Measurements from ENCODE around the gene CEBPE.

The CEBPE gene

DNA sequence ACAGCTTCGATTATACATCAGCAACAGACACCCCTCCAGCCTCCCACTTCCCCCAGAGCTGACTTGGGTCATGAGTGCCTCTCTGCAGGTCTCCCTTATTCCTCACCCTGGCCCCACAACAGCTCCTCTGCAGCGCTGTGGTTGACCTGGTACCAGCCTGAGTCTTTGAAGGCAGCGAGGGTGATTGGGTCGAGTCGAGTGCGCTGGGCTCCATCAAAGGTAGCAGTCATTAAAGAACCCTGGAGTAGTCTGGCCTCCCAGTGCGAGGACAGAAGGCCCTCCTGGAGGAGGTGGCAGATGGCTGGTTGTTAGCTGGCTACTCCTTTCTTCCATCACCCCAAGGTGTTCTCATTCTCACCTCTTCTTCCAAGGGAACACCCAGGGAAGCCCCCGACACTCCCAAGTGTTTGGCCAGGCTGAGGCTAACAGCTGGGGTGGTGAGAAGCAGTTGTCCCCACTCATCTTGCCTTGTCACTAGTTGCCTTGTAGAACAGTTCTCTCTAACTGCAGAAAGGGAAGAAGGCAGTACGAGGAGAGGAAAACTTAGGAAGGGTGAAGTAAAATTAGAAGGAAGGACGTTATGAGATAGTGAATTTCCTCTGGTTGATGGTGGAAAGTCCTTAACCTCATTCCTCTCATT lies 16.9 kb downstream of the CEBPE start:
- DNase-seq: no peak

- no peak for DNase-seq
Measured at GRCh38 chr14:23101213-23101970, 17.7 kb downstream of the CEBPE start.

GRCh38 chr14:23099212-23099861 lies 19.7 kb downstream of the CEBPE start:
- DNase-seq: no peak

DNA sequence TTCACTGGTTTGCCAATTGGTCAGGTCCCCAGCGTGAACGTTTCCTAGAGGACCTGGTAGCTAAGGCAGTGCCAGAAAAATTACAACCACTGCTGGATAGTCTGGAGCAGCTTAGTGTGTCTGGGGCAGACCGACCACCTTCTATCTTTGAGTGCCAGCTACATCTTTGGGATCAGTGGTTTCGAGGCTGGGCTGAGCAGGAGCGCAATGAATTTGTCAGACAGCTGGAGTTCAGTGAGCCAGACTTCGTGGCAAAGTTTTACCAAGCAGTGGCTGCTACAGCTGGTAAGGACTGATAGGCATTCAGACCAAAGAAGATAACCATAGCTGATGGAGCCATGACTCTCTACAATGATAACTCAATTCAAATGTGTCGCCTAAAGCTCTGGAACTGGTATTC lies 21.3 kb downstream of the CEBPE start:
- no peak for DNase-seq

DNA sequence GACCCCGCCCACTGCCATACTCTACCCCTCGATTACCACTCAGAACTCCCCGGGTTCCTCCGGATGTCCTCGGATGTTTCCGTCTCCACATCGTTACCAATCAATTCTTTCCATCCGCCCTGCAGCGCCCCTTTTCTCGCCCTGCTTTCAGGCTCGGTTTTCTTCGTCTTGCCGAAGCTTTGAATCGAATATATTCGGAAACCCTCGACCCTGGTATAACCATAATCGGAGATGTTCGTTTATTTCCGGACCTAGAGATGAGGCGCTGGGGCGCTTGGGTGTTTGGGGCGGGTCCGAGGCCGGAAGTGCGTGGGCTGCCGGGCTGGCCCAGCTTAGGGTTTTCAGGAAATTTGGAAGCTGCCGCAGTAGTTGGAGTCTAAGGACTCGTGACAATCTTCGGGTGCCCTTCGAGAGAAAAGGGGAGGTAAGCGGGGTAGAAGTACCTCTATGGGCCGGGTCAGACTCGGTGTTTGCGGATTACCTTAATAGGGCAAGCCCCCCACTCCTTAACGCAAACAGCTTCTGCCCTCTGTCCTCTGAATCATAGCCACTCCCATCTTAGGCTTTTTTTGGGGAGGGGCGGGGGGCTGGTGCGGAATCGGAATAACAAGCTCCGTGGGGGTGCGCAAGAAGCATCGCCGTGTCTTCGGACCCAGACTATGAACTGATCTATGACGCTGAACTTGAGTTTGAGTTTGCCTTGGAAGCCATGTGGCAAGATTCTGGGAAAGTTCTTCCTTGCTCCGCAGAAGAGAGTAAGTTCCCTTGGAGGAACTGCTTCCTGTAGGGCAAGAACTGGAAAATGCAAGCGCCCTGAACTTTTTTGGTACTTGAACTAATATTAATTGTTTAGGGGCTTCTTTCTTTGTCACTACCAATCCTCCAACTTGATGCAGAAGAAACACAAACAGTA lies 23.6 kb downstream of the CEBPE start, which contains the start of gene C14orf119:
TSS of gene C14orf119 (plus strand) at position 310 of the 913 bp plus-strand sequence. CDS start 2,154 bp downstream, outside the sequence.
- peak; percentile 100 for DNase-seq

DNA sequence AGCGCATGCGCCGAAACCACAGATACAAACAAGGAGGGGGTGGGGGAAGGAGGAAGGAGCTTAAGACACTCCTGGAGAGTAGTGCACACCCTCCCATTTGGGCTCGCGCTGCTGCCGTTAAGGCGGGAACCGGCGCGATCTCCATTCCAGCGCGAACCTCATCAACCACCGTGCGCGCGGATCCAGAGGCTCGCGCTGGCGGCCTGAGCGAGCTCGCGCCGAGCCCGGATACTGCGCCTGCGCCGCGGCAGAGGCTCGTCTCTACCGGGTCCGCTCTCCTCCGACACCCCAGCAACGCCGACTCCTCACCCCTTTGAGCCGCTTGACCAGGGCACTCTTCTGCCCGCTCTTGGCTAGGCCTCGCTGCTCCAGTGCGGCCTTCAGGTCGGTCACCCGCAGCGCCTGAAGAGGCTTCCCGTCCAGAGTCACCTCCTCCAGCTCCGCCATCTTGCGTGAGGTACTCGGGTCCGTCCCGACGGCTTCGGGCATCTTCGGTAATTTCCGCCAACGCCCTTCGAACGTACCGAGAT lies 24.3 kb downstream of the CEBPE start, which contains the start of gene ACIN1:
TSS of gene ACIN1 (minus strand) at position 471 of the 530 bp plus-strand sequence. CDS start at position 447, 24 bp downstream.
- DNase-seq: peak; percentile 78

- DNase-seq: no peak
Measured at GRCh38 chr14:23093991-23094665, 24.9 kb downstream of the CEBPE start.

DNA sequence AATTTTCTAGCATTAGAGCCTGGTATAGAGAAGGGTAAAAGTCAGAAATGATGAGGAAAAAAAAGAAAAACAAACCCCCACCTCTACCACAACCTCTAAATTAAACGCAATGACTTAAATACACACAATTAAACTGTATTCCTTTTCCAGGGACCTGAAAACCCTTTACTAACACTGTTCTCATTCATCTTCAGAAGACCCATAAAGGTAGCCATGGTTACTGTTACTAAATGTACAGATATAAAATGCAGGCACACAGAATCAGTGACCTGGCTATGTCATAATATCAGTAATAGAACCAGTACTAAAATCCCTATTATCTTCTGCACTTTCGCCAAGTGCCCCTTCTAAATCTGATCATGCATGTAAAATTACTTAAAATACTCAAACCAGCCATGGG lies 25.5 kb downstream of the CEBPE start:
- no peak for DNase-seq

GRCh38 chr14:23093104-23093503 lies 26.0 kb downstream of the CEBPE start:
- DNase-seq: no peak

DNA sequence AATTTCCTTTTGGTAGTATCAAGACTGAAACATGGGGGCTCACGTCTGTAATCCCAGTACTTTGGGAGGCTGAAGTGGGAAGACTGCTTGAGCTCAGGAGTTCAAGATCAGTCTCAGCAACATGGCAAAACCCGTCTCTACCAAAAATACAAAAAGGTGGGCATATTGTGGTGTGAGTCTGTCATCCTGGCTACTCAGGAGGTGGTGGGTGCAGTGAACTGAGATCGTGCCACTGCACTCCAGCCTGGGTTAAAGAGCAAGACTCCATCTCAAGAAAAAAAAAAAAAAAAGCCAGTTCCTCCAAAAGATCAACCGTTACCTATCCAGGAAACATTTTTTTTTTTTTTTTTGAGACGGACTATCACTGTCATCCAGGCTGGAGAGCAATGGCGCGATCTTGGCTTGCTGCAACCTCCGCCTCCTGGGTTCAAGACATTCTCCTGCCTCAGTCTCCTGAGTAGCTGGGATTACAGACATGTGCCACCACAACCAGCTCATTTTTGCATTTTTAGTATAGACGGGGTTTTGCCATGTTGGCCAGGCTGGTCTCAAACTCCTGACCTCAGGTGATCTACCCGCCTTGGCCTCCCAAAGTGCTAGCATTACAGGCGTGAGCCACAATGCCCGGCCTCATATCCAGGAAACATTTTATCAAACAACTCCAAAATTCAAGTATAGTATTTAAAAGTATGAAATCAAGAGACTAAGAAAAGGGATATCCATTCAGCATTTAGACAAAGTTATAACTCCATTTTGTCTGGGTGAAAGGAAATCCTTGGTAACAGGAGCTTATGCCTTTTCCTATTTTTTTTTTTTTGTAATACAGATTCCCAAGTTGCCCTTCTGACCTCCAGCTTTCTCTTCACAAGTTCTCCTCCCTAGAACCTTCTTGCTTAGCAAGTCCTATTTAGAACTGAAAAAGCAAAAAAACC lies 27.5 kb downstream of the CEBPE start:
- DNase-seq: no peak

DNA sequence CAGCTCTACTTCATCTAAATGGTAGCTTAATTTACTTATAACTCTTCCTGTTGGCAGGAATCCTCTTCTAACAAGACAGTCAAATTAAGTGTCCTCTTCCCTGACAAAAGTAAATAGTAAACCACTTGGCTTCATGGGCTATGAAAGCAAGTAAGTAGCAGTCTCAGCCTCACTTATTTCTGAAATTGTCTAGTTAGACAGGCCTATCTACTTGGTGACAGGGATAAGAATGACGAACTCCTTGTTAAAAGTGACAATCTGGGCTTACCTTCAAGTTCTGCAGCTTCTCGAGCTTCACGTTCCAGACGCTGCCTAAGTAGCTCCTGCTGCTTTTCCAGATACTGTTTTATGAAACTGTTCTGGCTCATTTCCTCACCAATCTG lies 28.8 kb downstream of the CEBPE start:
- no peak for DNase-seq

DNA sequence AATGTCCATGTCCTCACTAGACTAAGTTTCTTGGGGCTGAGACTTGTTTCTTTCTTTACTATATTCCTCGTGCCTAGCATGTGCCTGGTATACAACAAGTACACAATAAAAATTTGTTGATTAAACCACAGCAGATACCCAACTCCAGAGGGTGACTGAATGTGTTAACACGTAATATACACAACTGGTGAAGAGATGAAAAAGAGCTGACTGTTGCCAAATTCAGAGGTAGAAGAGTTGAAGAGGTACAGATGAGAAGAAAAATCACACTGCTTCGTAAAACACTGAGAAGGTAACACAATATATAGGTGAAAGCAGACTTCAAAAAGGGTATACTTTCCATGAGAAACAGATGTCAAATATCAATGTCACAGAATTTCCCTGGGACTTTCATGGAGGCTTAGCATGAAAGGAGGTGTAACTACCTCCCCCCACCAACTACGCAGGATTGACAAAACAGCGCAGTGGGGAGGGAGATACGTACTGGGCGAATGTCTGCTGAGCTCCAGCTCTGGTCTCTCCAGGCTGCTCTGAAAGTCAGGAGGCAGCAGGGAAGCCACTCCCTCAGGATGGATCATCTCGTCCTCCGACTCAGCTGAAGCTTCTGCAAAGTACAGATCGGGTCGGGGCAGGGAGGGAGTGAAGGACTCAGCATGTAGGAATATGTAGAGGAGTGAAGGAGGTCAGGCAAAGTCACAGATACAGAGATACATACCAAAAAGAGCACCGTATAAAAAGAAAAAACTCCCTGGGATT lies 29.4 kb downstream of the CEBPE start:
- DNase-seq: no peak

DNA sequence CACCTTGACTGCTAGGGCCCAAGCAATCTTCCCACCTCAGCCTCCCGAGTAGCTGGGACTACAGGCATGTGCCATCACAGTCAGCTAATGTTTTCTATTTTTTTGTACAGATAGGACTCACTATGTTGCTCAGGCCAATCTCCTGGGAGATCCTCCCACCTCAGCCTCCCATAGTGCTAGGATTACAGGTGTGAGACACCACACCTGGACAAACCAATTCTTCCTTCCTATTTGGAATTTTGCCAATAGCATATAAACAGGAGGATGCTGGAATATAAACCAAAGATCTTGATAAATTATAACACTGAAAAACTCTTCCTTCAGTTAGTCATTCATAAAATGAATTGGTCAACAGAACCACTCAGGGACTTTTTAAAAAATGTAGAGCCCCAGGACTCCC lies 32.5 kb downstream of the CEBPE start:
- DNase-seq: no peak

- DNase-seq: peak; percentile 23
Measured at GRCh38 chr14:23085458-23085857, 33.6 kb downstream of the CEBPE start.

DNA sequence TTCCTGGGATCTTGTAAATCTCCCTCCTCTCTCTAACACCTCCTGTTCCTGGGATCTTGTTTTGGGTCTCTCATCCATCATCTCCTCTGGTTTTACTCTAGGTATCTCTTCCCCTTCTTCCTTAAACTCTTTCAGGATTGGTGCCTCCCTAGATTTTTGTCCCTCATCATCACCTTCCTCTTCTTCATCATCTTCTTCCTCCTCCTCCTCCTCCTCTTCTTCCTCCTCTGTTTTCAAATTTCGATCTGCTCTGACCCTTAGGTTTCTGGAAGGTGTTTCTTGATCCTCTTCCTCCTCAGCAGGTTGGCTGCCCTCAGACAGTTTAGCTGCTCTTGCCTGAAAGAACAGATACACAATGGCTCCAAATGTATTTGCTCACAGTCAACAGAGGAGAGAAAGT lies 38.6 kb downstream of the CEBPE start:
- no peak for DNase-seq

DNA sequence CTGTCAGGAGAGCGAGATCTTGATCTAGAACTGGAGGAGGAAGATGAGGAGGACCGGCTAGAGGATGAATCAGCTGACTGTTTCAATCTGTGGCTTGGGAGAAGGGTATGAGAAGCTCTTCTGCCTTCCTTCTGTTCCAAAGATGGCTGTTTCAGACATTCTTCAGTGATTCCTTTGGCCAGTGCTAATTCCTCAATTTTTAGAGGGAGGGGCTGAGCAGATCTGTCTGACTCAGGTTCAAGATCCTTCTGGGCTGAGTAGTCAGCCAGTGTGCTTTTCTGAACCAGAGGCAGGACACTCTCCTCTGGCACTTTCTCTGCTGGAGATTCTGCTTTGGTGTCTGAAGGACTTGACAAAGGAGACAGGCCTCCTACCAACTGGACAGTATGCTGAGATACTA lies 39.3 kb downstream of the CEBPE start:
- no peak for DNase-seq

DNA sequence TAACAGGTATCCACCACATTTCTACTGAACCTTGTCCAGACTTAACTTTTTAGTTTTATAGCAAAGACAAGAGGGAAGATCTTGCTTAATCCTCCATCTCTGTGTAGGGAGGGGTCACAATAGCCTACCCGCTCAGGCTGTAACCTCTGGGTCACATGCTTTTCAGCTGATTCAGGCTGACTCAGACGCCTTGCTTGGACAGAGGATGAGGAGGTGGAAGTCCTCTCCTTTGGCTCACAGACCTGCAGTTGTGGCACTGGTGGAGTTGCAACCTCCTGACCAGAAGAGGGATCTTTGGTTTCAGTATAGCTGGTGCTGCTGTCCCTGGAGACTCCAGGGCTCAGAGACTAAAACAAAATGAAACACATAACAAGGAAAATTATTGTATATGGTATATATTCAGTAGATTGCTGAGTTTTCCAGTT lies 40.4 kb downstream of the CEBPE start:
- no peak for DNase-seq

DNA sequence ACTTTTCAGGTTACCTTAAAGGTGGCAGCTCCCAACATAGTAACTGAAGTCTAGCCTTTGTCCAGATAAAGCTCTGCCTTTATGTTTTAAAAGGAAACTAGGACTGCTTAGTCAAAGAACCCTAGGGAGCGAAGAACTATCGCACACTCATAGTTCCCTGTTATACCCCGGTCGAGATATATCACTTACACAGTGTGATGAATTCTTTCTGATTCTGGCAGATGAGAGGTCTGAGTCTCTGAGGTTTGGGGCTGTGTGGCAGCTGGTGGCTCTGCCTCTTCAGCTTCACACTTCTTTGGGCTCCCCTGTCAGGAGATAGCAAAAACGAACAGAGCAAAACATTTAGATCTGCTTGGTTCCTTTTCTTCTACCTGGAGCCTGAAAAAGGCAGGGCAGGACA lies 41.1 kb downstream of the CEBPE start:
- no peak for DNase-seq

- DNase-seq: peak; percentile 51
Measured at GRCh38 chr14:23076785-23077408, 42.2 kb downstream of the CEBPE start.
